SKM-1 treated with dmso at 0.1 percent for 144 hours (cell line): ENCODE results near the gene TAF15.
A peak's percentile ranks its signal among the peaks of the same experiment; 100 is the strongest.

Source experiments
- DNase-seq: peaks from one replicate; lab custom pipeline; 2025; ENCODE audit not compliant: unreplicated experiment; lab: John Stamatoyannopoulos, UW

Gene TAF15

GRCh38 chr17:35808962-35809854, at the start of gene TAF15:
TAF15 (plus strand) TSS chr17:35809484; CDS start chr17:35809570, 86 bp downstream.
- peak; percentile 99 for DNase-seq

- DNase-seq, result no peak
Measured at GRCh38 chr17:35760587-35760986, 48.7 kb upstream of the TAF15 start, which contains the start of gene C17orf50. C17orf50 (plus strand) TSS chr17:35760887; CDS start chr17:35760942, 55 bp downstream.

GRCh38 chr17:35761601-35762000, 47.7 kb upstream of the TAF15 start:
- no peak for DNase-seq

- DNase-seq, result no peak
Measured at GRCh38 chr17:35763767-35764122, 45.5 kb upstream of the TAF15 start.

- DNase-seq, result peak; percentile 75
Measured at GRCh38 chr17:35764123-35764991, 44.9 kb upstream of the TAF15 start.

- no peak for DNase-seq
Measured at GRCh38 chr17:35765086-35765710, 44.1 kb upstream of the TAF15 start.

GRCh38 chr17:35765756-35766488, 43.4 kb upstream of the TAF15 start:
- DNase-seq, result no peak

- no peak for DNase-seq
Measured at GRCh38 chr17:35766489-35766877, 42.8 kb upstream of the TAF15 start.

- no peak for DNase-seq
Measured at GRCh38 chr17:35766903-35767510, 42.3 kb upstream of the TAF15 start.

GRCh38 chr17:35768797-35769196, 40.5 kb upstream of the TAF15 start:
- no peak for DNase-seq

GRCh38 chr17:35769895-35770486, 39.3 kb upstream of the TAF15 start:
- DNase-seq, result no peak

- no peak for DNase-seq
Measured at GRCh38 chr17:35773129-35773528, 36.2 kb upstream of the TAF15 start.

- DNase-seq, result no peak
Measured at GRCh38 chr17:35773679-35774425, 35.4 kb upstream of the TAF15 start.

GRCh38 chr17:35774499-35774898, 34.8 kb upstream of the TAF15 start:
- no peak for DNase-seq

- no peak for DNase-seq
Measured at GRCh38 chr17:35775039-35775438, 34.2 kb upstream of the TAF15 start.

- no peak for DNase-seq
Measured at GRCh38 chr17:35775583-35775982, 33.7 kb upstream of the TAF15 start.

- DNase-seq, result no peak
Measured at GRCh38 chr17:35778641-35779196, 30.6 kb upstream of the TAF15 start.

GRCh38 chr17:35780950-35781349, 28.3 kb upstream of the TAF15 start:
- DNase-seq, result no peak

- DNase-seq, result no peak
Measured at GRCh38 chr17:35784895-35785294, 24.4 kb upstream of the TAF15 start.
